ENCODE results near the gene ADAMTS5. TPM values are rescaled to one million over a fixed set of nuclear protein-coding genes. Genes with fewer than 3 reads are reported as not detected.

Gene ADAMTS5
- total RNA-seq, 1 experiment from 2014 or later = not detected

- no peak for DNase-seq
- Histone ChIP-seq H3K36me3 (ENCODE audit: low read depth) (no peaks in the 10 kb centered on the region), H3K9me3 (ENCODE audit: insufficient read depth, low read depth) (no peaks in the 10 kb centered on the region), H3K4me1 (replicated peaks; ENCODE audit: insufficient read depth) (no peaks in the 10 kb centered on the region), H4K20me1 (ENCODE audit: insufficient read depth) (no peaks in the 10 kb centered on the region), H3K4me2 (no peak overlapping the region), H3K9me2 (ENCODE audit: insufficient read depth) (no peaks in the 10 kb centered on the region), H2AFZ (no peak overlapping the region), H3K4me3 (no peak overlapping the region), H3K79me2 (ENCODE audit: low read depth) (no peaks in the 10 kb centered on the region), H3K27ac (no peak overlapping the region), H3F3A (ENCODE audit: insufficient read depth, low read depth) (no peaks in the 10 kb centered on the region), H3K27me3 (ENCODE audit: insufficient read depth, low read depth) (no peaks in the 10 kb centered on the region)
- POLR2A ChIA-PET (ENCODE audit: unreplicated experiment) = no interaction called here
- BruUV-seq (replicated peaks) = no TSS peak
- intact Hi-C loops (cut with micrococcal nuclease; ENCODE audit: unreplicated experiment) = no loop called here
- CTCF ChIA-PET = no interaction called here
- TF ChIP-seq CTCF (conservative IDR thresholded peaks at IDR 0.05) (no peak), EZH2 (IDR thresholded peaks at IDR 0.05; ENCODE audit: low read depth) (no peak)
These were observed 78.6 kb downstream of the ADAMTS5 start for GRCh38 chr21:26888256-26888655.

- Histone ChIP-seq H3K36me3 (ENCODE audit: low read depth) (no peaks in the 10 kb centered on the region), H4K20me1 (ENCODE audit: insufficient read depth) (no peaks in the 10 kb centered on the region), H3K4me1 (replicated peaks; ENCODE audit: insufficient read depth) (no peaks in the 10 kb centered on the region), H3K9me2 (ENCODE audit: insufficient read depth) (no peaks in the 10 kb centered on the region), H3K9me3 (ENCODE audit: insufficient read depth, low read depth) (no peaks in the 10 kb centered on the region), H3K4me2 (no peak overlapping the region), H3K27ac (no peak overlapping the region), H3K79me2 (ENCODE audit: low read depth) (no peaks in the 10 kb centered on the region), H3F3A (ENCODE audit: insufficient read depth, low read depth) (no peaks in the 10 kb centered on the region), H3K4me3 (no peak overlapping the region), H2AFZ (no peak overlapping the region), H3K27me3 (ENCODE audit: insufficient read depth, low read depth) (no peaks in the 10 kb centered on the region)
- POLR2A ChIA-PET (ENCODE audit: unreplicated experiment) = no interaction called here
- CTCF ChIA-PET = no interaction called here
- intact Hi-C loops (cut with micrococcal nuclease; ENCODE audit: unreplicated experiment) = no loop called here
- DNase-seq = no peak
- TF ChIP-seq CTCF (conservative IDR thresholded peaks at IDR 0.05) (no peak), EZH2 (IDR thresholded peaks at IDR 0.05; ENCODE audit: low read depth) (no peak)
- BruUV-seq (replicated peaks) = no TSS peak
These were observed 79.6 kb downstream of the ADAMTS5 start for GRCh38 chr21:26887251-26887650.

DNA sequence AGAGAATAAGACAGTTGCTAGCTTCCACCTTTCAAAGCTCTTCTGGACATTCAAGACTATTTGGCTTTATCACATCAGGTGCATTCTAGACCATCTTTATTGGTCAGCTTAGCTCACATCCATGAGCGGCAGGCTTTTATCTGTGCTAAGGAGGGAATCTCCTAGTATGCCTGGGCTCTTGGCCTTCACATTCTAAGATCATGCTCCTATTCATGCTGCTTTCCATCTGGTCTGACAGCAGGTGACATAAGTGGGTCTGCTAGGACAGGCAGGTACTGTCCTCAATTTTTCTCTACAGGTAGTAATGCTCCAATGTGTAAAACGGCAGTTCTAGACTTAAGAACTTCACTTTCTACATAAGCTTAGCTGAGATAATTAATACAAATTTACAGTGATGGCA is 82.5 kb downstream of the ADAMTS5 start:
- no peak for TF ChIP-seq CTCF (conservative IDR thresholded peaks at IDR 0.05)
- no peak for TF ChIP-seq EZH2 (IDR thresholded peaks at IDR 0.05; ENCODE audit: low read depth)
- Histone ChIP-seq H3K79me2 (ENCODE audit: low read depth) (no peaks in the 10 kb centered on the region), H2AFZ (no peak overlapping the region), H3K9me3 (ENCODE audit: insufficient read depth, low read depth) (no peaks in the 10 kb centered on the region), H3K27ac (no peak overlapping the region), H4K20me1 (ENCODE audit: insufficient read depth) (no peaks in the 10 kb centered on the region), H3F3A (ENCODE audit: insufficient read depth, low read depth) (no peaks in the 10 kb centered on the region), H3K4me3 (no peak overlapping the region), H3K4me2 (no peak overlapping the region), H3K36me3 (ENCODE audit: low read depth) (no peaks in the 10 kb centered on the region), H3K27me3 (ENCODE audit: insufficient read depth, low read depth) (no peaks in the 10 kb centered on the region), H3K4me1 (replicated peaks; ENCODE audit: insufficient read depth) (no peaks in the 10 kb centered on the region), H3K9me2 (ENCODE audit: insufficient read depth) (no peaks in the 10 kb centered on the region)
- ChIA-PET POLR2A (ENCODE audit: unreplicated experiment) (no interaction called here), CTCF (no interaction called here)
- no TSS peak for BruUV-seq (replicated peaks)
- intact Hi-C loops (cut with micrococcal nuclease; ENCODE audit: unreplicated experiment) = no loop called here
- DNase-seq = no peak
